GM19324 (cell line): ENCODE measurements around the gene ZNF80.
A peak's percentile ranks its signal among the peaks of the same experiment; 100 is the strongest.
"Not testable (repeated sequence)": the region's sequence is repeated elsewhere in the genome, so short reads cannot be mapped to it uniquely, and the experiment has no call there.

Experiments used
- ATAC-seq: cut with Tn5 transposase; IDR thresholded peaks from one replicate; pipeline ENCODE4 v1.9.1; 2021; ENCODE audit warnings: mild to moderate bottlenecking, moderate library complexity; ENCODE audit not compliant: unreplicated experiment, low FRiP score

The ZNF80 gene

GRCh38 chr3:114237478-114237877, at the start of gene ZNF80:
TSS of gene ZNF80 (minus strand) at chr3:114237578. CDS start at chr3:114237074, 504 bp downstream.
- ATAC-seq = not testable (repeated sequence)

DNA sequence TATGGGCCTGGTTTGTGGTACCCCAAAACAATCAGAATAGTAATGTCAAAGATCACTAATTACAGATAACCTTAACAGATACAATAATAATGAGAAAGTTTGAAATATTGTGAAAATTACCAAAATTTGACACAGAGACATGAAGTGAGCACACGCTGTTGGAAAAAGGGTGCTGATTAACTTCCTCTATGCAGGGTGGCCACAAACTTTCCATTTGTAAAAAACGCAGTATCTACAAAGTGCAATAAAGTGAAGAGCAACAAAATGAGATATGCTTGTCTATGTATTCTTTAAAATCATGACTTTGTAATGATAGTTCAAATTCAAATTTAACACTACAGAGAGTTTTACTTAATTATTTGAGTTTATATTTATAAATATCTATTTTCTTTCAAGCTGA, 48.9 kb upstream of the ZNF80 start:
- no peak for ATAC-seq

GRCh38 chr3:114285648-114286230, 48.4 kb upstream of the ZNF80 start:
- ATAC-seq = no peak

GRCh38 chr3:114284644-114285043, 47.3 kb upstream of the ZNF80 start:
- ATAC-seq = no peak

- ATAC-seq = not testable (repeated sequence)
Measured at GRCh38 chr3:114276856-114277255, 39.5 kb upstream of the ZNF80 start.

DNA sequence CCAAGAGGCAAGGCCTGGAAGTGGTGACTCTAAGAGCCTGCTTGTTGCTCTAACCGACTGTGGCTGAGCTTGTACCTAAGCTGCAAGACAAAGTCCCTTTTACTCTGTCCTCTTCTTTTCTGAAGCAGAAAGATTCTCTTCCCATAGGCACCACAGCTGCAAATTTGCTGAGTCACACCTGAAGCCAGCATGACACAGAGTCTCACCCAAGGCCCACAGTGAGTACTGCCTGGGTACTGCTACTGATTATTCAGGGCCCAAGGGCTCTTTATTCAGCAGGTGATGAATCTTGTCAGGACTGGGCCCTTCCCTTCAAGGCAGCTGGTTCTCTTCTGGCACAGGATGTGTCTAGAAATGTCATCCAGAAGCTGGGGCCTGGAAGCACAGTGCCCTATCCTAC, 37.6 kb upstream of the ZNF80 start:
- no peak for ATAC-seq

DNA sequence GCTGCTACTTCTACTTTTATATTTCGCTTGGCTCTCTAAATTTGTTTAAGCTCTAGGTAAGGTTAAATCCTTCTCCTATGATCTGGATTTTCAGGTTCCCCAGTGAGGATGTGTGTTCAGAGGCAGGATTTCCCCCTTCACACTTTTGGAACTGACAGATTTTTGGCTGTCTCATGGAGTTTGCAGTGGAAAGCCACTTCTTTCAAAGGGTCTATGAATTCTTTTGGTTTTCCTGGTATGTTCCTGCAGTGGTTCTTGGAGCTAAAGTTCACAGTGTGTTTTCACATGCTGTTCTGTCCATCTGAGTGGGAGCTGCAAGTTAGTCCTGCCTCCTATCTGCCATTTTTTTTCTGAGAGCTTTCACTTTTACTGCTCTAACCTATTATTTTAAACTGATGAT, 34.9 kb upstream of the ZNF80 start:
- ATAC-seq = no peak

DNA sequence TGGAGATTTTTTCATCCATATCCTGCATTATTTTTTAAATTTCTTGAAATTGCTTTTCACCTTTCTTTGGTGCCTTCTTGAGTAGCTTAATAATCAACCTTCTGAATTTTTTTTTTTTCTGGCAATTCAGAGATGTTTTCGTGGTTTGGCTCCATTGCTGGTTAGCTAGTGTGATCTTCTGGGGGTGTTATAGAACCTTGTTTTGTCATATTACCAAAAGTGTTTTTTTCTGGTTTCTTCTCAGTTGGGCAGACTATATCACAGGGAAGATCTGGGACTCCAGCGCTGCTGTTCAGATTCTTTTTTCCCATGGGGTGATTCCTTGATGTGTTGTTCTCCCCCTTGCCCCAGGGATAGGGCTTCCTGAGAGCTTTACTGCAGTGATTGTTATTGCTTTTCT, 32.6 kb upstream of the ZNF80 start:
- no peak for ATAC-seq

DNA sequence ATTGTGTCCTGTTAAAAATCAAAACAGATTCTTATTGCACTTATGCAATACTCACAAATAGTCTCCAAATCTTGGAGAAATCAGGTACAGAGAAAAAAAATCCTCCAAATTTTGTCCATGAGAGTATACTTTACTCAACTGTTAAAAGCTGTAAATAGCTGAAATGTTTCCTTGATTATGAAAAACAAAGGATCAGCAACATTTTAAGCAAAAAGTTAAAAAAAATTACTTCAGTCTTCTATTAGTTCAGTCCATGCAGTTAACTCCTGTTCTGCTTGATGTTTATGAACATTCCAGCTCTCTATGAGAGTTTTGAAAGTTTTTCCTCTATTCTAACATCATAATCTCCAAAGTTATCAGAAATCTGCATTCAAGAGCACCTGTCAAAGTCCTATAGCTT, 22.8 kb upstream of the ZNF80 start:
- no peak for ATAC-seq

GRCh38 chr3:114259566-114259965, 22.2 kb upstream of the ZNF80 start:
- no peak for ATAC-seq

DNA sequence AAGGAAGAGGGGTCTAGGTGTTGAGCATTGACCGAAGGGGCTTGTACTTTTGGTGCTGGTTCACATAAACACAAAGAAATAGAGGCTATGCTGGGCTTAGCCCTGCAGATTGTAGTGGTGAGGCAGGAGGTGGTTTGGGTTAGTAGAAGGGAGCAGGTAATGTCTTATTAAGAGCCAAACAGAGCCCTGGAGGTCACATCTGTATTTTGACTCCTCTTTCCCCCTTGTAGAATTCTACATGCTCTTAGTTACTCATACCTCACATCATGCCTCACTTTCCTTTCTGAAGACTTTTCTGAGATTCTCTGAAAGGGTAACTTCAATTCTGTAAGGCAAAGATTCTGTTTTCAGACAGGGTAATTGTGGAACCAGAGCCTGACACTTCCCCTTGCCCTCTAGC, 16.1 kb upstream of the ZNF80 start:
- ATAC-seq = no peak

DNA sequence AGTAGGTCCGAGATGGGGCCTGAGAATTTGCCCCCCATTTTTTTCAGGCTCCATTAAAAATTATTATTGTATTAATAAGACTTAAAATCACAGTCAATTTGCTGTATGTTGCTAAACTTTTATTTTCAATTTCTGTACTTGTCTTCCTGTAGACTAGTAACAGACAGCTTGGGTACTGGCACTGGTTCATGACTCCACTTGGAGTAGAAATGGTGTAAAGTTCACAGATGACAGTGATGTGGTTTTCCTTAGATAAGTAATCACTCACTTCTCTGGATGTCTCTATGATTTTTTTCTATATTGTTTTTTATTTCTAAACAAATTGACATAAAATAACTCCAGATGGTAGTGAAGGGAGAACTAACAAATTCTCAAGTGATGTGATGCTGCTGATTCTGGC, 15.6 kb upstream of the ZNF80 start:
- no peak for ATAC-seq

- no peak for ATAC-seq
Measured at GRCh38 chr3:114242947-114243346, 5.6 kb upstream of the ZNF80 start.

GRCh38 chr3:114241262-114241661, 3.9 kb upstream of the ZNF80 start:
- no peak for ATAC-seq

DNA sequence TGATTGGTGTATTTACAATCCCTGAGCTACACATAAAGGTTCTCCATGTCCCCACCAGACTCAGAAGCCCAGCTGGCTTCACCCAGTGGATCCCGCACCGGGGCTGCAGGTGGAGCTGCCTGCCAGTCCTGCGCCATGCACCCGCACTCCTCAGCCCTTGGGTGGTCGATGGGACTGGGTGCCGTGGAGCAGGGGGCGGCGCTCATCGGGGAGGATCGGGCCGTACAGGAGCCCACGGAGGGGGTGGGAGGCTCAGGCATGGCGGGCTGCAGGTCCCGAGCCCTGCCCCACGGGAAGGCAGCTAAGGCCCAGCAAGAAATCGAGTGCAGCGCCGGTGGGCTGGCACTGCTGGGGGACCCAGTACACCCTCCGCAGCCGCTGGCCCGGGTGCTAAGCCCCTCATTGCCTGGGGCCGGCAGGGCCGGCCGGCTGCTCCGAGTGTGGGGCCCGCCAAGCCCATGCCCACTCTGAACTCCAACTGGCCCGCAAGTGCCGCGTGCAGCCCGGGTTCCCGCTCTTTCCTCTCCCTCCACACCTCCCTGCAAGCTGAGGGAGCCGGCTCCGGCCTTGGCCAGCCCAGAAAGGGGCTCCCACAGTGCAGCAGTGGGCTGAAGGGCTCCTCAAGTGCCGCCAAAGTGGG, 888 bp upstream of the ZNF80 start:
- not testable (repeated sequence) for ATAC-seq

- ATAC-seq = no peak
Measured at GRCh38 chr3:114235431-114235830, 1.9 kb downstream of the ZNF80 start.

- no peak for ATAC-seq
Measured at GRCh38 chr3:114234745-114235144, 2.6 kb downstream of the ZNF80 start.

GRCh38 chr3:114231616-114232015, 5.8 kb downstream of the ZNF80 start:
- ATAC-seq = no peak

- ATAC-seq = no peak
Measured at GRCh38 chr3:114227076-114227475, 10.3 kb downstream of the ZNF80 start.

DNA sequence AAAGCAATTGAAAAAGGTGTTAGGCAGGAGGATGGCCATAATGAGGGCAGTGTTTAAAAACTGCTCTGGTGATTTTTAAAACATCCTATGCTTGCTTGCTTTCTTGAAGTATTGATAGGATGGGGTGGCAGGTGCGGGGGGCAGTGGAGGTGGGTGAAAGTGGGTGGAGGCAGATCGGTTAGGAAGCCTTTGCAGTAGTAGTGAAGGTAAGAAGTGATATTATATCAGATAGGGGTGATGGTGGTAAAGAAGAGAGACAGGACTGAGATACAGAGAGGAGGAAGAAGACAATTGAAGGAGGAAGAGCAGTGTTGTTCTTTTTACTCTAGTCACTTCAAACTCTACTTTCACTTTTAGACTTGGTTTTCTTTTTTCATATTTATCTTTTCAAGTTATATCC, 11.1 kb downstream of the ZNF80 start:
- no peak for ATAC-seq

- ATAC-seq = peak; percentile 70
Measured at GRCh38 chr3:114223143-114223542, 14.2 kb downstream of the ZNF80 start.

- no peak for ATAC-seq
Measured at GRCh38 chr3:114221881-114222264, 15.5 kb downstream of the ZNF80 start.
